GM19455 (cell line): ENCODE results near the gene ICE1.

Experiments
- ATAC-seq: cut with Tn5 transposase; IDR thresholded peaks from one replicate; pipeline ENCODE4 v1.9.1; 2021; ENCODE audit not compliant: unreplicated experiment

The ICE1 gene

GRCh38 chr5:5532306-5533076 lies 110.0 kb downstream of the ICE1 start:
- ATAC-seq: no peak

GRCh38 chr5:5533927-5534326 lies 111.5 kb downstream of the ICE1 start:
- no peak for ATAC-seq

GRCh38 chr5:5534333-5534732 lies 111.9 kb downstream of the ICE1 start:
- no peak for ATAC-seq

- ATAC-seq: no peak
Measured at GRCh38 chr5:5536871-5537270, 114.4 kb downstream of the ICE1 start.

GRCh38 chr5:5537426-5537825 lies 114.9 kb downstream of the ICE1 start:
- no peak for ATAC-seq

GRCh38 chr5:5539590-5539989 lies 117.1 kb downstream of the ICE1 start:
- ATAC-seq: no peak
